ENCODE data around the gene TMEM143.

The TMEM143 gene

GRCh38 chr19:48401287-48401686, 37.5 kb upstream of the TMEM143 start:
- Histone ChIP-seq H3K79me1 (ENCODE audit: low read depth, low read length) (no peaks in the 10 kb centered on the region), H3K4ac (ENCODE audit: low read length) (no peak overlapping the region), H3K36me3 (replicated peaks in 1 of 2; ENCODE audit: control insufficient read depth in 2 of 2, insufficient read depth in 2 of 2, low read length in 2 of 2) (no peaks in the 10 kb centered on the region), H3K9ac (ENCODE audit: low read depth, low read length, poor library complexity) (no peak overlapping the region), H3K14ac (ENCODE audit: low read length) (no peak overlapping the region), H3K23ac (ENCODE audit: low read depth, low read length, poor library complexity) (no peak overlapping the region), H3K27ac (replicated peaks; ENCODE audit: low read length) (no peak overlapping the region), H2BK12ac (ENCODE audit: low read length) (no peak overlapping the region), H4K91ac (ENCODE audit: low read depth, low read length, poor library complexity) (no peak overlapping the region), H2AK5ac (ENCODE audit: low read depth, low read length) (peak overlapping the region; percentile 71), H3K4me1 (ENCODE audit: control insufficient read depth in 2 of 2, insufficient read depth in 1 of 2, low read depth in 1 of 2, low read length in 2 of 2) (peaks cover 11 to 19% of the 10 kb centered on the region in 2 donors), H2BK5ac (ENCODE audit: low read length) (no peak overlapping the region), H4K8ac (ENCODE audit: low read depth, low read length) (no peak overlapping the region), H3K9me3 (replicated peaks in 1 of 2; ENCODE audit: control insufficient read depth in 2 of 2, insufficient read depth in 1 of 2, low read depth in 1 of 2, low read length in 2 of 2) (no peaks in the 10 kb centered on the region), H3K27me3 (ENCODE audit: control insufficient read depth in 3 of 3, insufficient read depth in 3 of 3, low read depth in 1 of 3, low read length in 3 of 3) (peaks cover 5 to 25% (median 21%) of the 10 kb centered on the region in 3 experiments), H3K4me2 (ENCODE audit: insufficient read depth, low read length, poor library complexity, severe bottlenecking) (no peak overlapping the region), H3K4me3 (ENCODE audit: low read length in 2 of 2) (no peak overlapping the region), H2BK120ac (ENCODE audit: low read depth, low read length) (no peak overlapping the region), H3K18ac (ENCODE audit: low read length) (no peak overlapping the region), H2BK15ac (ENCODE audit: low read length) (no peak overlapping the region), H2AFZ (ENCODE audit: low read length) (no peak overlapping the region)
- DNase-seq (ENCODE audit: low spot score) = no peak
- no CpG with 5 or more reads among the region's 5 CpGs for WGBS, 2 donors (ENCODE audit: extremely low coverage in 2 of 2, insufficient read length in 2 of 2, insufficient replicate concordance in 1 of 2)

GRCh38 chr19:48400018-48400742, 36.4 kb upstream of the TMEM143 start:
- H3K36me3 ChIP-seq (replicated peaks in 1 of 2; ENCODE audit: control insufficient read depth in 2 of 2, insufficient read depth in 2 of 2, low read length in 2 of 2) = no peaks in the 10 kb centered on the region
- H3K4me2 ChIP-seq (ENCODE audit: insufficient read depth, low read length, poor library complexity, severe bottlenecking) = peak overlapping the region; percentile 35
- H3K27me3 ChIP-seq (ENCODE audit: control insufficient read depth in 3 of 3, insufficient read depth in 3 of 3, low read depth in 1 of 3, low read length in 3 of 3) = peaks cover 11 to 36% (median 32%) of the 10 kb centered on the region in 3 experiments
- H2AFZ ChIP-seq (ENCODE audit: low read length) = peak overlapping the region; percentile 70
- H2BK120ac ChIP-seq (ENCODE audit: low read depth, low read length) = no peak overlapping the region
- peaks cover 19 to 20% of the 10 kb centered on the region in 2 donors for H3K4me1 ChIP-seq (ENCODE audit: control insufficient read depth in 2 of 2, insufficient read depth in 1 of 2, low read depth in 1 of 2, low read length in 2 of 2)
- no peak overlapping the region for H4K8ac ChIP-seq (ENCODE audit: low read depth, low read length)
- no CpG with 5 or more reads among the region's 14 CpGs for WGBS, 2 donors (ENCODE audit: extremely low coverage in 2 of 2, insufficient read length in 2 of 2, insufficient replicate concordance in 1 of 2)
- H3K23ac ChIP-seq (ENCODE audit: low read depth, low read length, poor library complexity) = no peak overlapping the region
- H3K4ac ChIP-seq (ENCODE audit: low read length) = no peak overlapping the region
- no peak for DNase-seq (ENCODE audit: low spot score)
- peak overlapping the region; percentile 44 for H3K18ac ChIP-seq (ENCODE audit: low read length)
- no peaks in the 10 kb centered on the region for H3K9me3 ChIP-seq (replicated peaks in 1 of 2; ENCODE audit: control insufficient read depth in 2 of 2, insufficient read depth in 1 of 2, low read depth in 1 of 2, low read length in 2 of 2)
- peak overlapping the region; percentile 46 for H2AK5ac ChIP-seq (ENCODE audit: low read depth, low read length)
- no peak overlapping the region for H3K14ac ChIP-seq (ENCODE audit: low read length)
- H2BK15ac ChIP-seq (ENCODE audit: low read length) = no peak overlapping the region
- peak overlapping the region in 1 of 2 donors; percentile 44 for H3K4me3 ChIP-seq (ENCODE audit: low read length in 2 of 2)
- no peak overlapping the region for H3K9ac ChIP-seq (ENCODE audit: low read depth, low read length, poor library complexity)
- H3K79me1 ChIP-seq (ENCODE audit: low read depth, low read length) = no peaks in the 10 kb centered on the region
- H4K91ac ChIP-seq (ENCODE audit: low read depth, low read length, poor library complexity) = no peak overlapping the region
- H3K27ac ChIP-seq (replicated peaks; ENCODE audit: low read length) = peak overlapping the region; percentile 56
- no peak overlapping the region for H2BK12ac ChIP-seq (ENCODE audit: low read length)
- H2BK5ac ChIP-seq (ENCODE audit: low read length) = no peak overlapping the region

- no peaks in the 10 kb centered on the region for H3K79me1 ChIP-seq (ENCODE audit: low read depth, low read length)
- peak overlapping the region; percentile 93 for H2BK15ac ChIP-seq (ENCODE audit: low read length)
- no peaks in the 10 kb centered on the region for H3K9me3 ChIP-seq (replicated peaks in 1 of 2; ENCODE audit: control insufficient read depth in 2 of 2, insufficient read depth in 1 of 2, low read depth in 1 of 2, low read length in 2 of 2)
- H3K14ac ChIP-seq (ENCODE audit: low read length) = peak overlapping the region; percentile 0
- DNase-seq (ENCODE audit: low spot score) = peak; percentile 77
- H3K4me2 ChIP-seq (ENCODE audit: insufficient read depth, low read length, poor library complexity, severe bottlenecking) = peak overlapping the region; percentile 79
- peaks cover 28 to 30% of the 10 kb centered on the region in 2 donors for H3K4me1 ChIP-seq (ENCODE audit: control insufficient read depth in 2 of 2, insufficient read depth in 1 of 2, low read depth in 1 of 2, low read length in 2 of 2)
- H3K4me3 ChIP-seq (ENCODE audit: low read length in 2 of 2) = peak overlapping the region; percentile 24 to 81
- H2AK5ac ChIP-seq (ENCODE audit: low read depth, low read length) = peak overlapping the region; percentile 23
- no peaks in the 10 kb centered on the region for H3K36me3 ChIP-seq (replicated peaks in 1 of 2; ENCODE audit: control insufficient read depth in 2 of 2, insufficient read depth in 2 of 2, low read length in 2 of 2)
- peak overlapping the region; percentile 87 for H4K91ac ChIP-seq (ENCODE audit: low read depth, low read length, poor library complexity)
- peaks cover 22 to 51% (median 43%) of the 10 kb centered on the region in 3 experiments for H3K27me3 ChIP-seq (ENCODE audit: control insufficient read depth in 3 of 3, insufficient read depth in 3 of 3, low read depth in 1 of 3, low read length in 3 of 3)
- no CpG with 5 or more reads among the region's 104 CpGs for WGBS, 2 donors (ENCODE audit: extremely low coverage in 2 of 2, insufficient read length in 2 of 2, insufficient replicate concordance in 1 of 2)
- H3K9ac ChIP-seq (ENCODE audit: low read depth, low read length, poor library complexity) = peak overlapping the region; percentile 87
- H2BK120ac ChIP-seq (ENCODE audit: low read depth, low read length) = no peak overlapping the region
- peak overlapping the region; percentile 98 for H3K18ac ChIP-seq (ENCODE audit: low read length)
- H3K23ac ChIP-seq (ENCODE audit: low read depth, low read length, poor library complexity) = peak overlapping the region; percentile 60
- H2BK12ac ChIP-seq (ENCODE audit: low read length) = no peak overlapping the region
- H2BK5ac ChIP-seq (ENCODE audit: low read length) = no peak overlapping the region
- no peak overlapping the region for H3K4ac ChIP-seq (ENCODE audit: low read length)
- peak overlapping the region; percentile 41 for H2AFZ ChIP-seq (ENCODE audit: low read length)
- H4K8ac ChIP-seq (ENCODE audit: low read depth, low read length) = no peak overlapping the region
- H3K27ac ChIP-seq (replicated peaks; ENCODE audit: low read length) = no peak overlapping the region
Measured at GRCh38 chr19:48398375-48399235, 34.9 kb upstream of the TMEM143 start.

GRCh38 chr19:48398102-48398374, 34.3 kb upstream of the TMEM143 start:
- Histone ChIP-seq H3K4me3 (ENCODE audit: low read length in 2 of 2) (peak overlapping the region in 1 of 2 donors; percentile 81), H2AK5ac (ENCODE audit: low read depth, low read length) (peak overlapping the region; percentile 23), H3K14ac (ENCODE audit: low read length) (peak overlapping the region; percentile 0), H2AFZ (ENCODE audit: low read length) (peak overlapping the region; percentile 41), H3K23ac (ENCODE audit: low read depth, low read length, poor library complexity) (peak overlapping the region; percentile 60), H3K27me3 (ENCODE audit: control insufficient read depth in 3 of 3, insufficient read depth in 3 of 3, low read depth in 1 of 3, low read length in 3 of 3) (peaks cover 22 to 56% (median 43%) of the 10 kb centered on the region in 3 experiments), H2BK5ac (ENCODE audit: low read length) (no peak overlapping the region), H3K36me3 (replicated peaks in 1 of 2; ENCODE audit: control insufficient read depth in 2 of 2, insufficient read depth in 2 of 2, low read length in 2 of 2) (no peaks in the 10 kb centered on the region), H3K4me2 (ENCODE audit: insufficient read depth, low read length, poor library complexity, severe bottlenecking) (peak overlapping the region; percentile 79), H3K4ac (ENCODE audit: low read length) (no peak overlapping the region), H2BK15ac (ENCODE audit: low read length) (peak overlapping the region; percentile 93), H4K91ac (ENCODE audit: low read depth, low read length, poor library complexity) (no peak overlapping the region), H3K18ac (ENCODE audit: low read length) (peak overlapping the region; percentile 98), H2BK12ac (ENCODE audit: low read length) (no peak overlapping the region), H2BK120ac (ENCODE audit: low read depth, low read length) (no peak overlapping the region), H3K4me1 (ENCODE audit: control insufficient read depth in 2 of 2, insufficient read depth in 1 of 2, low read depth in 1 of 2, low read length in 2 of 2) (peaks cover 30 to 34% of the 10 kb centered on the region in 2 donors), H4K8ac (ENCODE audit: low read depth, low read length) (no peak overlapping the region), H3K9ac (ENCODE audit: low read depth, low read length, poor library complexity) (peak overlapping the region; percentile 87), H3K79me1 (ENCODE audit: low read depth, low read length) (no peaks in the 10 kb centered on the region), H3K9me3 (replicated peaks in 1 of 2; ENCODE audit: control insufficient read depth in 2 of 2, insufficient read depth in 1 of 2, low read depth in 1 of 2, low read length in 2 of 2) (no peaks in the 10 kb centered on the region), H3K27ac (replicated peaks; ENCODE audit: low read length) (no peak overlapping the region)
- WGBS, 2 donors (ENCODE audit: extremely low coverage in 2 of 2, insufficient read length in 2 of 2, insufficient replicate concordance in 1 of 2) = no CpG with 5 or more reads among the region's 17 CpGs
- no peak for DNase-seq (ENCODE audit: low spot score)
